Measurements from ENCODE around the gene C7orf25. TPM values are rescaled to one million over a fixed set of nuclear protein-coding genes. Genes with fewer than 3 reads are reported as not detected.

C7orf25 gene
- total RNA-seq, 4 donors from 2014 or later, result 3.5 to 7.1 (median 5.8) TPM

GRCh38 chr7:42910306-42910705 lies 1.6 kb downstream of the C7orf25 start:
- H3K4me1 ChIP-seq, result peaks cover 20% of the 10 kb centered on the region
- no peaks in the 10 kb centered on the region for H3K36me3 ChIP-seq
- no peaks in the 10 kb centered on the region for H3K27me3 ChIP-seq
- no peaks in the 10 kb centered on the region for H3K9me3 ChIP-seq
- no peak for DNase-seq (ENCODE audit: low spot score in 2 of 2)
- no peak overlapping the region for H3K27ac ChIP-seq
- no peak overlapping the region for H3K4me3 ChIP-seq
- WGBS, result 100% methylated on average over 2 of the region's 2 CpGs
- no peak for TF ChIP-seq EP300 (IDR thresholded peaks at IDR 0.05)
- TF ChIP-seq CTCF (IDR thresholded peaks at IDR 0.05), result no peak
- no peak for TF ChIP-seq POLR2A (IDR thresholded peaks at IDR 0.05)
- no peak for TF ChIP-seq POLR2AphosphoS5 (IDR thresholded peaks at IDR 0.05)

GRCh38 chr7:42907316-42907715 lies 4.6 kb downstream of the C7orf25 start:
- Histone ChIP-seq H3K27ac (no peak overlapping the region), H3K9me3 (no peaks in the 10 kb centered on the region), H3K4me3 (no peak overlapping the region), H3K4me1 (peaks cover 15% of the 10 kb centered on the region), H3K27me3 (no peaks in the 10 kb centered on the region), H3K36me3 (no peaks in the 10 kb centered on the region)
- DNase-seq (ENCODE audit: low spot score in 2 of 2), result no peak
- TF ChIP-seq POLR2AphosphoS5 (IDR thresholded peaks at IDR 0.05), result no peak
- no peak for TF ChIP-seq POLR2A (IDR thresholded peaks at IDR 0.05)
- TF ChIP-seq EP300 (IDR thresholded peaks at IDR 0.05), result no peak
- no peak for TF ChIP-seq CTCF (IDR thresholded peaks at IDR 0.05)

GRCh38 chr7:42906181-42906580 lies 5.7 kb downstream of the C7orf25 start:
- H3K4me1 ChIP-seq, result peaks cover 11% of the 10 kb centered on the region
- no peak overlapping the region for H3K27ac ChIP-seq
- no peaks in the 10 kb centered on the region for H3K27me3 ChIP-seq
- no peak overlapping the region for H3K4me3 ChIP-seq
- H3K9me3 ChIP-seq, result no peaks in the 10 kb centered on the region
- no peak for DNase-seq (ENCODE audit: low spot score in 2 of 2)
- TF ChIP-seq POLR2AphosphoS5 (IDR thresholded peaks at IDR 0.05), result no peak
- TF ChIP-seq POLR2A (IDR thresholded peaks at IDR 0.05), result no peak
- no peak for TF ChIP-seq EP300 (IDR thresholded peaks at IDR 0.05)
- no peak for TF ChIP-seq CTCF (IDR thresholded peaks at IDR 0.05)
- 100% methylated on average over 1 of the region's 1 CpG for WGBS
- no peaks in the 10 kb centered on the region for H3K36me3 ChIP-seq

GRCh38 chr7:42902331-42902730 lies 9.5 kb downstream of the C7orf25 start:
- Histone ChIP-seq H3K9me3 (no peaks in the 10 kb centered on the region), H3K4me3 (no peak overlapping the region), H3K4me1 (no peaks in the 10 kb centered on the region), H3K27ac (no peak overlapping the region), H3K36me3 (no peaks in the 10 kb centered on the region), H3K27me3 (no peaks in the 10 kb centered on the region)
- no peak for TF ChIP-seq POLR2AphosphoS5 (IDR thresholded peaks at IDR 0.05)
- DNase-seq (ENCODE audit: low spot score in 2 of 2), result no peak
- WGBS, result 69% methylated on average over 3 of the region's 3 CpGs

DNA sequence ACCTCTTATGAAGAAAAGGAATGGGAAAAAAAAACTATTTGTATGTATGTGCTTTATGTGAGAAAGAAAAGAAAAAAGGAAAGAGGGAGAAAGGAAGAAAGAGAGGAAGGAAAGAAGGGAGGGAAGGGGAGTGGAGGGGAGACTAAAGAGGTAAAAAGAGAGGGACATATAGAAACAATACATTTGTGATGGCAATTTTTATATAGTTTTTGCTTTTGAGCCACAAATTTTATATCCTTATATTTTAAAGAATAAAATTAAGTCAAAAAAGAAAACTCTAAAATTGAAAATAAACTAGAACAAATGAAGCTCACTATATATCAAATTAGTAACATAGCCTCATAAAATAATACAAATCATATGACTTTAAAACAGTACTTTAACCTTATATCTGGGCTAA lies 11.0 kb downstream of the C7orf25 start:
- no peak overlapping the region for H3K4me3 ChIP-seq
- TF ChIP-seq EP300 (IDR thresholded peaks at IDR 0.05), result no peak
- no peak for TF ChIP-seq POLR2A (IDR thresholded peaks at IDR 0.05)
- TF ChIP-seq CTCF (IDR thresholded peaks at IDR 0.05), result no peak
- no peak for TF ChIP-seq POLR2AphosphoS5 (IDR thresholded peaks at IDR 0.05)
- H3K27ac ChIP-seq, result no peak overlapping the region
- H3K4me1 ChIP-seq, result no peaks in the 10 kb centered on the region
- H3K9me3 ChIP-seq, result no peaks in the 10 kb centered on the region
- DNase-seq (ENCODE audit: low spot score in 2 of 2), result no peak
- H3K27me3 ChIP-seq, result no peaks in the 10 kb centered on the region
- H3K36me3 ChIP-seq, result no peaks in the 10 kb centered on the region
